Measurements from ENCODE around the gene ARRB2.
"Not testable (repeated sequence)": the region's sequence is repeated elsewhere in the genome, so short reads cannot be mapped to it uniquely, and the experiment has no call there.

ARRB2 gene

DNA sequence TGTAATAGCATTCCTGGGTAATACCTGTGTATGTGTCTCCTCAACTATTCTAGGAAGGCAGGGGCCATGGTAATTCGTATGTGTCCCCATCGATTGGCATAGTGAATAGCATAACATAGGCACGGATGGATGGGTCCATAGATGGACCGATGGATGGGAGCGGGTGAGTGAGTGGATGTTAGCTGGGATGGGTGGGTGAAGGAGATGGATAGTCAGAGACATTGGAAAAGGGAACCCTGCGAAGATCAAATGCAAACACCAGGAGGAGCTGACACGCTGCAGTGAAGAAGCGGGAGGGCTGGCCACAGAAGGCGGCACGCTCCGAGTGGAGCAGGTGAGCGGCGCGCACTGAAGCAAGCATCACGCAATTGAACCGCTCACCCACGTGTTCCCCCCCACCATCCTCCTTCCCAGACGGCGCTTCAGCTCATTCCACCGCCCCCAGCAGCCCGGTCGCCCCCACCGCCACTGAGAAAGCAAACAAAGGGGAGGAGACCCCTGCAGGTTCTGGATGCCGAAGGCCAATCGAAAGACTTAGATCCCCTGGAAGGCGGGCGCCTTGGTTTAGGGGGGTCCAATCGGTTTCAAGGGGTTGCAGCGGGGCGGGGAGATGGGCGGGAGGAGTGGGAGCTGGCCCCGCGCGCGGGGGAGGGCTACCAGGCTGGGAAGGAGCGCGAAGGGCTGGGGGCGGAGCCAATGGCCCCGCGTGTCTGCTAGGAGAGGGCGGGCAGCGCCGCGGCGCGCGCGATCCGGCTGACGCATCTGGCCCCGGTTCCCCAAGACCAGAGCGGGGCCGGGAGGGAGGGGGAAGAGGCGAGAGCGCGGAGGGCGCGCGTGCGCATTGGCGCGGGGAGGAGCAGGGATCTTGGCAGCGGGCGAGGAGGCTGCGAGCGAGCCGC lies at the start of gene ARRB2:
Gene ARRB2, plus strand, starts transcription at position 839 of the 899 bp plus-strand sequence. CDS start 90 bp downstream, outside the sequence.
- peak; percentile 98 to 99 for DNase-seq (ENCODE audit: low read depth in 2 of 2)

DNA sequence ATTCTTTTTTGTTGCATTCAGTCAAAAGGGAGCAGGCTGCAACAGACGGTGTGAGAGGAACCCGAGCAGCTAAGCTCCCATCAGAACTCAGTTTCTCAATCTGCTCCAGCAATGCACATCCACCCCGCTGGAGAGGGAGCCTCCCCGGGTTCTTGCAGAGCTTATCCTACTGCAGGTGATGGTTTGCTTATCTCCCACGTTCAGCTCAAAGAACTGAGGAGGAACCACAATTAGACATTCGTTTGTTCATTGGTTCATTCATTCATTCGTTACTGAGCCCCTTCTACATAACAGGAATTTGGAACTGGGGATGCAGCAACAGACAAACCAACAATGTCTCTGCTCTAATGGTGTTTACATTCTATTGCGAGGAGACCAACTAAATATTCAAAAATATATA lies 46.7 kb upstream of the ARRB2 start:
- no peak for DNase-seq (ENCODE audit: low read depth in 2 of 2)

DNA sequence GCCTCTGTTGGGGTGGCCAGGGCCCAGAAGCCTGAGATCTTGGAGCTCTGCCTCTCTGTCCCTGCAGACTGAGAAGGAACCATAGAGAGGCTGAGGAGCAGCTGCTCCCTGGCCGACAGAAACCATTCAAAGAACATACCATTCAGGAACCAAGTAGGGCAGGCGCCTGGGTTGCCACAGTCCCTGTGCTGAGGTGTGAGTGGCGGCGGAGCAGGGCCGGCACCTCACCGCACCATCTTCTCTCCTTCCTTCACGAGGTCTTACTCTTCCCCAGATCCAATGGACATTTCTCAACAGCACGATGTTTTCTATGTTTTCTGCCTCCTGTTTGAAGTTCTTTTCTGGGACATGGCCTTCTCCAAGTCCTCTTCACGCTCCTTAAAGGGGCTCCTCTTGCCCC lies 46.2 kb upstream of the ARRB2 start:
- no peak for DNase-seq (ENCODE audit: low read depth in 2 of 2)

DNA sequence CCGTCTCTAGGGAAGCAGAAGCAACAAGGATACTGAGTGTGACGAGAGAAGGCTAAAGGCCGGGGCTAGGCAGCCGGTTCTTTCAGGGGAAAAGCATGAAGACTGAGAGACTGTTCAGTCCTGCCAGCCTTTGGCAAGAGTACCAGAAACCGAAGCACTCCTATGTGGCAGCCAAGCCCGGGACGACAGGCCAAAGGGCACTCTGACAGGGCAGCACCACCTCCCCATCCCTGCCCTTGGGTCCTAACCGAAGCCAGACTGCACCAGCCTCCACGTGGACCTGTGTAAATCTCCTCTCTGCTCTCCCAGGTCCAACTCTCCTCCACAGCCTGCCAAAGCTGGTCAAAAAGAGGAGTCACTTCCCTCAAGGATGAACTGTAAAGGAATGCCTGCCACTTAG lies 45.4 kb upstream of the ARRB2 start:
- DNase-seq (ENCODE audit: low read depth in 2 of 2), result no peak

DNA sequence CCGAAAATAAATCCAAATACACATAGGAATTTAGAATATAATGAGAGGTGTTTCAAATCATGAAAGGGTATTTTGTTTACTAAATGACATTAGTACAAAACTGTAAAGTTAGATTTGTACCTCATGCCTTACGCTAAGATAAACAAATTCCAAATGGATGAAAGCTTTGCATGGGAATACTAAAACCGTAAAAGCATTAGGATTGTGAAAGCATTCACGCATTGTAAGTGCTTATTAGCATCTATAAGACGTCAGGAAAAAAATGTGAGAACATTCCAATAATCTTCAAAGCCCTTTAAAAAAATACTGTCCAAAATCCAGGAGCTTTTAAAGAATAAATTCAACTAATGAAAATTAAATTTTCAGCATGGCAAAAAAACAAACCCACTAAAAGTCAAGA lies 44.1 kb upstream of the ARRB2 start:
- no peak for DNase-seq (ENCODE audit: low read depth in 2 of 2)

DNA sequence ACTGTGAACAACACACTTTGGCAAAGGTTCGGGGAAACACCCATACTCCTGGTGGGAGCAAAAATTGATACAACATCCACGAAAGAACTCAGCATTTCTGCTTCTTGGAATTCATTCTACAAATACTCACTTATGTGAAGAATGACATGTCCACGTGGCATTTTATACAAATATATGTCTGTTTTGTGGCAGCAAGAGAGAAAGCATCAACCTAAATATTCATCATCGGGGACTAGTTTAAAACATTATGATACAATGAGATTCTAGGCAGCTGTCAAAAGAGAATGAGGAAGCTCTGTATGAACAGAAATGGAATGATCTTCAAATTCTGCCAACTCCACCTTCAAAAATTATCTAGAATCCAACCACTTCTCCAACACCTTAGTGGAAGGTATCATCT lies 43.3 kb upstream of the ARRB2 start:
- no peak for DNase-seq (ENCODE audit: low read depth in 2 of 2)

DNA sequence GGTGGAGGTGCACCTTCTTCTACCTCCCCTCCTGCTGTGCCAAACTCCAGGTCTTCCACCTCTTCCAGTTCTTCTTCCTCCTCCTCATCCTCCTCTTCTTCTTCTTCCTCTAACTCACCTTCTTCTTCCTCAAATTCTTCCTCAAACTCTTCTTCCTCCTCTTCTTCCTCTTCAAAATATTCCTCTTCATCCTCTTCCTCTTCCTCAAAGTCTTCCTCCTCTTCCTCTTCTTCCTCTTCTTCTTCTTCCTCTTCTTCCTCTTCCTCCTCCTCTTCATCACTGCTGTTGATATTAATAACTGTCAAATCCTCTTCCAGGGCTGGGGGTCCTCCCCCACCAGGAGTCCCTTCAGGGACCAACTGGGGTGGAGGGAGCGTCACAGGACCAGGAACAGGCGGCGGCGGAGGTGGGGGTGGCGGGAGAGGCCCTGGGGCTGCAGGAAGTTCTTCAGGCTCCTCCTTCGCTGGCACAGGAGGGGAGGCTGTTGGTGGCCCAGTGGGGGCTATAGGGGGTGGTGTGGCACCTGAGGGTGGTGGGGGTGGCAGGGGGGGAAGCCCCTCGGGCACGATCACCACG lies 38.3 kb upstream of the ARRB2 start:
- no peak for DNase-seq (ENCODE audit: low read depth in 2 of 2)

DNA sequence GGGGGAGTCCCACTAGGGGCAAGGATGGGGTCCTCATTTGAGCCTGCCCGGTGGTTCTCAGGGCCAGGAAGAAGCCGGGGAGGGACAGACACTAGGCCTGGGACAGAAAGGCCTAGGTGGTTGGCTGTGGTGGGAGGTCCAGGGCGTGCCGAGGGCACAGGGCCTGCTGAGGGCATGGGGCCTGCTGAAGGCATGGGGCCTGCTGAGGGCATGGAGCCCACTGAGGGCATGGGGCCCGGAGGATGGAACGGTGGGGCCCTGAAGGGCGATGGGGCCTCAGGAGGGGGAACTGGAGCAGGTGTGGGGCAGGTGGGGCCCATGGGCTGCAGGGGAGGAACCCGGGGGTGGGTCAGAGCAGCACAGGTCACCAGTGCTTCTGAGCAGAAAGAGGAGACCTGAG lies 37.7 kb upstream of the ARRB2 start:
- DNase-seq (ENCODE audit: low read depth in 2 of 2), result no peak

DNA sequence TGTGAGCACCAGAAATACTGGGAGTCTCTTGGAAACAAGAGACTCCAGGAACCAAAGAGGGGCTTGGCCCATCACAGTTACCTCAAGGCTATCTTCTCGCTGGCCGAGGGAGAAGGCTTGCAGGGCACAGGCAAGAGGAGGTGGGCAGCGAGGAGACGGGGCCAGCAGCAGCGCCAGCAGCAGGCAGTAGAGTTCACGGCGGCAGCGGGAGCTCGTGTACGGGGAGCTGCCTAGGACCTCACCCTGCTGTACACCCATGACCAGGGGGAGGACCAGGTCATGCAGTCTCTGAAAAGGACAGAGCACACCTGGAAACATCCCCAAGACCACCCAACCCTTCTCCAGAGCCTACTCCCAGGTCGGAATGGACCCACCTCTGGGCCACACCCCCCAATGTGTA lies 37.3 kb upstream of the ARRB2 start:
- DNase-seq (ENCODE audit: low read depth in 2 of 2), result no peak

DNA sequence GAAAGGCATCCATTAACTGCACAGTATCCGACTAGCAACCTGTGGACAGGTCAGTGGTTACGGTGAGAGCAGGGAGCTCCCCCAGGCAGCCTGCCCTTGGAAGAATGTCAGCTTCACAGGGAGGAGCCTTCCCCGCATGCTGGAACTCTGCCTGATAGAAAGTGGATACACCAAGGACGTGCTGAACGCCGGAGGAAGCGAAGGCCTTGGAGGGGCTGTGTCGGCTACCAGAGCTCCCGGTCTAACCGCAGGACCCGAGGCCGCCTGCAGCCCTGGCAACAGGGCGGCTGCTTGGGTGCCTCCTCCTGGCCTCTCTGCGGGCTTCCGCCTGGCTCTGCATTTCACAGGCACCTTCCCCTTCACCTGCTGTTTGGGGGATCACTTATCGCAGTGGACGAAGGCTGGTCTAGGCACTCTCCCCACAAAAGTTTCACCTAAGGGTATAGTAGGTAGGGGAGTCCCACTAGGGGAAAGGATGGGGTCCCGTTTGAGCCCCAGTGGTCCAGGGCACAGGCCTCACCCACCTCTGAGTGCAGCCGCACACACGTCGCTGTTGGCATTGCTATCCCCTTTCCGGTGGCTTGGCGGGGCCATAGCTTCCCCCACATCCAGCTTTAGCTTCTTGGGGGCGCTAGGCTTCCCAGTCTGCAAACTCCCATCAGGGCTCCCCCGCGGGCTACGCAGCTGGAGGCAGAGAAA lies 36.3 kb upstream of the ARRB2 start:
- DNase-seq (ENCODE audit: low read depth in 2 of 2), result no peak

DNA sequence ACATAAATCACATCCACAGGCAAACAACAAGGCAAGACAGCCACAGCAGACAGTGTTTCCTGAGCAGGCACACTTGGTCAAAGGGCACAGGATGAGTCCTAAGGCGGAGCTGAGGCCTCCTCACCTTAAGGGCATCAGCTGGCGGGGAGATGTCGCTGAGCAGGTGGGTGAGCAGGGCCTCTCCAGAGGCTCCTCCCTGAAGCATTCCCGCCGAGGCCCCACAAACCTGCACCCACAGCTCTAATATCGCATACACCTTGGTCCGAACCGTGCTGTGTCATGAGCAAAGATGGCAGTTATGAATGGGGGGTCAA lies 35.8 kb upstream of the ARRB2 start:
- DNase-seq (ENCODE audit: low read depth in 2 of 2), result no peak

DNA sequence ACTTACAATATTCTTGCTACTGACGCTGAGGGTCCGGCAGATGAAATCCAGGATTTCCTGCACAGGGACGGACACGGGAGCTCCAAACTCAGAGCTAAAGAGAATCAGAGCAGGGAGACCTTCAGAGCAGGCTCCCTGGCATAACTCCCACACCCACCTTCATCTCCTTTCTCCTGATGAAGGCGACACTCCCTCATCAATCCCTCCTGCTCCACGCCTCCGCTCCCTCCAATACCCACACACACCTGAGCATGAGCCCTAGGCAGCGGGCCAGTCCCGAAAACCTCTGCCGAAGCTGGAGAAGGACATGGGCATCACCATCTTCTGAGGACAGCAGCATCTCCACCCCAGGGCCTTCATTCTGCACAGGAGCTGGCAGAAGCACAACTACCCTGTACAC lies 34.6 kb upstream of the ARRB2 start:
- DNase-seq (ENCODE audit: low read depth in 2 of 2), result no peak

DNA sequence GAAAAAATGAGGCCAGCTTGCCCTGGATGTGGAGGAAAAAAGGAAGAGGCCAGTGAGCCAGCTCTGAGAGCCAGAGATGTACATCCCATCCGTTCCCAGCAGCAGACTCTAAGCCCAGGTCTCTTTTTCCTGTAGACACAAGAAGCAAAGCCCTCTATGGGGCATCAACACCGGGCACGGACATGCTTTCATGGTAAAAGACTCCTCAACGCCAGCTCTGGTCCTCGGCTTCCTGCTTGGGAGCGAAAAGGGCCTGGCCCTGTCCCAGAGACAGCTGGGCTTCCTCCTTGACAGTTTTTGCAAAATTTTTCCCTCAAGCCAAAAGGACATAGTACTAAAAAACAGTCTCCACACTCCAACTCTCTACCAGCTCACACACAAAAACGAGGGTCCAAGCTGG lies 33.6 kb upstream of the ARRB2 start:
- DNase-seq (ENCODE audit: low read depth in 2 of 2), result no peak

DNA sequence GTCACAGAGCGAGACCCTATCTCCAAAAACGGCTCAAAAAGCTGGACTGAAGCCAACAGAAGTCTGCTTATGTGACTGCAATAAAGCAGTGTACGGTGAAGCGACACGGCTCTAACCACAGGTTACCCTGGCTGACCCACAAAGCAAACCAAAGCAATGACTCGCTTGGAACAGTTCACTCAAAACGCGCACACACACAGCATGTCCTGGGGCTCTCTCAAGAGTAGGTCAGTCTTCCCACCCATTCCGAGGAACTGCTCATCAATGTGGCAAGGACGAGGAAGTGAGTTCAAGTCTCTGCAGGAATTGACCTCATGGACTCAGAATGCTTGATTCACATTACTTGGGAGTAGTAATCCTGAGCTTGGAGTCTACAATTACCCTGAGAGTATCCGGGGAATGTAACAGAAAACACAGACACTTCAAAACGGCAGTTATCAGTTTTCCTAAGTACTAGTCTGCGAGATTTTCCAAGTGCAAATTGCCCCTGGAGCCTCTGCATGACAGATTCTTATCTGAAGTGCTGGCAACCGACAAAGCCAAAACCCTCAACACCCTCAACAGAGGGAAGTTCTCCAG lies 31.9 kb upstream of the ARRB2 start:
- no peak for DNase-seq (ENCODE audit: low read depth in 2 of 2)

DNA sequence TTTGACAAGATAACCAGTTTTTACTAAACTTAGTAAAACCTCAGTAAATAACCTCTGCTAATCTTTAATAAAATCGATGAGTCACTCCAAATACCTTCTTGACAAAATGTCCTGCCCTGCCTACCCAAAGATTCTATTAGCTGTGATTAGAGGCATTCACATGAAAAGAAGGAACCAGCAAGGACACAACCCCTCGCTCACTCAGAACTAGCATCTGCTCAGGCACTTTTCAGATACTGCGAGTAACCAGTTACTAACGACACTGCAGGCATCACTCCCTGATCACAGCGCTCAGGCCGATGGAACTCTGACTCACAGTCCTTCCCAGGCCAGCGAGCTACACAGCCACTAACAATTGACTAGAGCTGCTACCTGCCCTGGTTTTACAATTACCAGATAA lies 30.8 kb upstream of the ARRB2 start:
- no peak for DNase-seq (ENCODE audit: low read depth in 2 of 2)

DNA sequence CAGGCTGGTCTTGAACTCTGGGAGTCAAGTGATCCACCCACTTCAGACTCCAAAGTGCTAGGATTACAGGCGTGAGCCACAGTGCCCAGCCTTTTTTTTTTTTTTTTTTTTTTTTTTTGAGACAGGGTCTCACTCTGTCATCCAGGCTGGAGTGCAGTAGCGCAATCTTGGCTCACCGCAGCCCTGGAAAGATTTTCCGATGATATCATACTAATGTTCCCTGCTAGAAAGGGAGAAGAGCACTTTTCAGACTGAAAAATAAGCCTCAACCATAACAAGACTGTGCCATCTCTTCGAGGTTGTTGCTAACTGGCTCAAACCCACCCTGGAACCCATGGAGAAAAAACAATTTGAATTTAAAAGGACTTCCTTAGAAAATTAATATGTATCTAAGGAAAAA lies 26.7 kb upstream of the ARRB2 start:
- DNase-seq (ENCODE audit: low read depth in 2 of 2), result not testable (repeated sequence)

DNA sequence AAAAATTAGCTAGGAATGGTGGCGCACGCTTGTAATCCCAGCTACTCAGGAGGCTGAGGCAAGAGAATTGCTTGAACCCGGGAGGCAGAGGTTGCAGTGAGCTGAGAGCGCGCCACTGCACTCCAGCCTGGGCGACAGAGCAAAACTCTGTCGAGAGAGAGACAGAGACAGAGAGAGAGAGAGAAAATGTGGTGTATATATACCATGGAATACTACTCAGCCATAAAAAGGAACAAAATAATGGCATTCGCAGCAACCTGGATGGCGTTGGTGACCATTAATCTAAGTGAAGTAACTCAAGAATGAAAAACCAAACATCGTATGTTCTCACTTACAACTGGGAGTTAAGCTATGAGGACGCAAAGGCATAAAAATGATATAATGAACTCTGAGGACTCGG lies 20.6 kb upstream of the ARRB2 start:
- DNase-seq (ENCODE audit: low read depth in 2 of 2), result not testable (repeated sequence)

DNA sequence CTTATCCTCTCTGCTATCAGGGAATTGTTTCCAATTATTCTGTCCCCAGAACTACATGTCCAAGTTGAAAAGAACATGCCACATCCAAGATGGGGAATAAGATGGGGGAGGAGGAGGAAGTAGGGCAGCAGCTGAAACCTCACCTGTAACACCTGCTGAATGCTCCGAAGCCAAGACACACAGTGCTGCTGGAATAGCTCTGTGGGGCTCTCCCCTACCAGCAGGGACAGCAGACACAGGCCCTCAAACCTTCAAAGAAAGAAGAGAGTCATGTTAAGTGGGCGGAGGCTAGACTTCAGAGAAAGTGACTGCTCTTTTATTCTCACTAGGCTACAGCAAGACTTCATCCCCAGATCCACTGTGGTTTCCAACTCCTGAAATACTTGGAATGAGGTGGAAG lies 19.7 kb upstream of the ARRB2 start:
- no peak for DNase-seq (ENCODE audit: low read depth in 2 of 2)

DNA sequence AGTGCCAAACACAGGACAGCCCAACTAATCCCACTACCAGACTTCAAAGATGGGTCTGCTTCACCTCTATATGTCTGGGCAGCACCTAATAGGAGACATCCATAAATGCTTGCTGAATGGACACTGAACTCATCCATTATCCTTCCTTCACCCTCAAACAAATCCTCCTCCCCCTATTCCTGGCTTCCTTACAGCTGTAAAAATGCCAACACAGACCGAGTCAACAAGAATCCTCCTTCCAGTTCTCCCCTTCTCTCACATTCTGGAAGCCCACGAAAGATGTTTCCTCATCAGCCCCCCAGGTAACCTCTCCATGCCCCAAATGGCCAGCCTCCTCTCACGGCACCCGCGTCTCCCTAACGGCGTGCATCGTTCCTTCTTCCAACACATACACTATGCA lies 18.7 kb upstream of the ARRB2 start:
- no peak for DNase-seq (ENCODE audit: low read depth in 2 of 2)

DNA sequence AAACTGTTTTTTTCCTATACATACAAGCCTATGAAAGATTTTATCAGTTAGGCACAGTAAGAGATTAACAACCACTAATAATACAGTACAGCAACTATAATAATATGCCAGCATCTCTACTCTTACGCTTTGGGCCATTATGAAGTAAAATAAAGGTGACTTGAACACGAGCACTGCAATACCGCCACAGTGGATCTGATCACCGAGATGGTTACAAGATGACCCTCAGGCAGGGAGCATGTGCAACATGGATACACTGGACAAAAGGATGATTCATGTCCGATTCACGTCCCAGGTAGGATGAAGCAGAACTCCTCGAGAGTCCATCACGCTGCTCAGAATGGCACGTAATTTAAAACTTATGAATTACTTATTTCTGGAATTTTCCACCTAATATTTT lies 17.0 kb upstream of the ARRB2 start:
- no peak for DNase-seq (ENCODE audit: low read depth in 2 of 2)

DNA sequence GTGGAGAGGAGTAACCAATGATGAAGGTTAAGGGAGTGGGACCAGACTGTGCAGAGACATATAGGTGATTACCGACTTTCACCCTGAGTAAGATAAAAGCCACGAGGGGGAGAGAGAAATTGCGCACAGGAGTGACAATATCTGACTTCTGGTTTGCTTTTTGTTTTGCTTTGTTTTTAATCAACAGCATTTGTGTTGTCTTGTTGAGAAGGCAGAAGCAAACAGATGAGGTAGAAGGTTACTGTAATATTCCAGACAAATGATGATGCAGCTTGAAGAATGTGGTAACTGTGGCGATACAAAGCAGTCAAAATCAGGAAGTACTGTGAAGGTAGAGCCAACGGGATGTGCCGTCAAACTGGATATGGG lies 14.0 kb upstream of the ARRB2 start:
- DNase-seq (ENCODE audit: low read depth in 2 of 2), result no peak

DNA sequence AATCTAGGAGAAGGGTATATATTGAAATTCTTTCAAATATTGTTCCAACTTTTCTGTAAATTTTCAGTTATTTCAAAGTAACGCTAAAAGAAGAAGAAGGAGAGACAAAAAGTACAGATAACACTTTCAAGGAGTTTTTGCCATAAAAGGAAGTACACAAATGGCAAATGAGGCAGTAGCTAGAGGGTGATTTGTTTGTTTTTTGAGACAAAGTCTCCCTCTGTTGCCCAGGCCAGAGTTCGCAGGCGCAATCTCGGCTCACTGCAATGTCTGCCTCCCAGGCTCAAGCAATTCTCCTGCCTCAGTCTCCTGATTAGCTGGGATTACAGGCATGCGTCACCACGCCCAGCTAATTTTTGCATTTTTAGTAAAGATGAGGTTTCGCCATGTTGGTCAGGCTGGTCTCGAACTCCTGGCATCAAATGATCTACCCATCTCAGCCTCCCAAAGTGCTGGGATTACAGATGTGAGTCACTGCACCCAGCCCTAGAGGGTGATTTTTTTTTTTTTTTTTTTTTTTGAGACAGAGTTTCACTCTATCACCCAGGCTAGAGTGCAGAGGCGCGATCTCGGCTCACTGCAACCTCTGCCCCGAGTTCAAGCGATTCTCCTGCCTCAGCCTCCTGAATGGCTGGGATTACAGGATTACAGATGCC lies 10.9 kb upstream of the ARRB2 start:
- not testable (repeated sequence) for DNase-seq (ENCODE audit: low read depth in 2 of 2)

Data from stimulated activated CD8-positive, alpha-beta memory T cell treated with anti-CD3 and anti-CD28 coated beads, Interleukin-15, amount 100 ng/mL, for 4 hours (primary cell).